ENCODE measurements around the gene PRUNE2.

PRUNE2 gene

GRCh38 chr9:76609285-76610010, 296.5 kb downstream of the PRUNE2 start:
- Histone ChIP-seq H4K20me1 (ENCODE audit: control insufficient read depth, insufficient read depth, low read depth, low read length) (no peaks in the 10 kb centered on the region), H3K4me3 (ENCODE audit: low read length) (no peak overlapping the region)

GRCh38 chr9:76608575-76609273, 297.2 kb downstream of the PRUNE2 start:
- H3F3A ChIP-seq (ENCODE audit: control insufficient read depth, insufficient read depth), result no peaks in the 10 kb centered on the region
- no peaks in the 10 kb centered on the region for H3K9me2 ChIP-seq (replicated peaks; ENCODE audit: control insufficient read depth, low read length)
- no peaks in the 10 kb centered on the region for H4K20me1 ChIP-seq (ENCODE audit: control insufficient read depth, insufficient read depth, low read depth, low read length)
- H3K79me2 ChIP-seq (ENCODE audit: control insufficient read depth, low read length), result no peaks in the 10 kb centered on the region
- no peaks in the 10 kb centered on the region for H3K9me3 ChIP-seq (ENCODE audit: control insufficient read depth, insufficient read depth, low read length)
- no peak overlapping the region for H3K27ac ChIP-seq (ENCODE audit: low read depth, low read length)
- H3K4me3 ChIP-seq (ENCODE audit: low read length), result no peak overlapping the region
- peaks cover 25% of the 10 kb centered on the region for H3K4me1 ChIP-seq (ENCODE audit: control insufficient read depth, low read length)
- no peaks in the 10 kb centered on the region for H3K27me3 ChIP-seq (ENCODE audit: control insufficient read depth, low read length)
- no peak for TF ChIP-seq EZH2phosphoT487 (IDR thresholded peaks at IDR 0.05; ENCODE audit: borderline replicate concordance, low read length)
- no peak for TF ChIP-seq CTCF (IDR thresholded peaks at IDR 0.05; ENCODE audit: low read depth, low read length, poor library complexity, severe bottlenecking)
- no peak overlapping the region for H3K4me2 ChIP-seq (ENCODE audit: low read length)
- no peaks in the 10 kb centered on the region for H3K36me3 ChIP-seq (ENCODE audit: control insufficient read depth, low read length)

More at GRCh38 chr9:76609285-76610010, 296.5 kb downstream of the PRUNE2 start:
- Histone ChIP-seq H3K79me2 (ENCODE audit: control insufficient read depth, low read length) (no peaks in the 10 kb centered on the region), H3K27me3 (ENCODE audit: control insufficient read depth, low read length) (no peaks in the 10 kb centered on the region), H3K27ac (ENCODE audit: low read depth, low read length) (no peak overlapping the region), H3K4me2 (ENCODE audit: low read length) (no peak overlapping the region), H3K4me1 (ENCODE audit: control insufficient read depth, low read length) (peaks cover 19% of the 10 kb centered on the region), H3K9me2 (replicated peaks; ENCODE audit: control insufficient read depth, low read length) (no peaks in the 10 kb centered on the region), H3K9me3 (ENCODE audit: control insufficient read depth, insufficient read depth, low read length) (no peaks in the 10 kb centered on the region), H3K36me3 (ENCODE audit: control insufficient read depth, low read length) (no peaks in the 10 kb centered on the region), H3F3A (ENCODE audit: control insufficient read depth, insufficient read depth) (no peaks in the 10 kb centered on the region)
- no peak for TF ChIP-seq EZH2phosphoT487 (IDR thresholded peaks at IDR 0.05; ENCODE audit: borderline replicate concordance, low read length)
- no peak for TF ChIP-seq CTCF (IDR thresholded peaks at IDR 0.05; ENCODE audit: low read depth, low read length, poor library complexity, severe bottlenecking)

GRCh38 chr9:76607730-76608436, 298.0 kb downstream of the PRUNE2 start:
- Histone ChIP-seq H3K9me3 (ENCODE audit: control insufficient read depth, insufficient read depth, low read length) (no peaks in the 10 kb centered on the region), H3F3A (ENCODE audit: control insufficient read depth, insufficient read depth) (no peaks in the 10 kb centered on the region), H3K4me2 (ENCODE audit: low read length) (no peak overlapping the region), H3K79me2 (ENCODE audit: control insufficient read depth, low read length) (no peaks in the 10 kb centered on the region), H3K36me3 (ENCODE audit: control insufficient read depth, low read length) (no peaks in the 10 kb centered on the region), H3K4me1 (ENCODE audit: control insufficient read depth, low read length) (peaks cover 25% of the 10 kb centered on the region), H3K27me3 (ENCODE audit: control insufficient read depth, low read length) (no peaks in the 10 kb centered on the region), H3K4me3 (ENCODE audit: low read length) (no peak overlapping the region), H3K9me2 (replicated peaks; ENCODE audit: control insufficient read depth, low read length) (no peaks in the 10 kb centered on the region), H4K20me1 (ENCODE audit: control insufficient read depth, insufficient read depth, low read depth, low read length) (no peaks in the 10 kb centered on the region), H3K27ac (ENCODE audit: low read depth, low read length) (no peak overlapping the region)
- no peak for TF ChIP-seq EZH2phosphoT487 (IDR thresholded peaks at IDR 0.05; ENCODE audit: borderline replicate concordance, low read length)
- no peak for TF ChIP-seq CTCF (IDR thresholded peaks at IDR 0.05; ENCODE audit: low read depth, low read length, poor library complexity, severe bottlenecking)
